Measurements from ENCODE around the gene NFE2L1.

- TF ChIP-seq ZC3H11A (IDR thresholded peaks at IDR 0.05) (no peak), CTCF (IDR thresholded peaks at IDR 0.05) (no peak), REST (IDR thresholded peaks at IDR 0.05) (no peak), USF2 (IDR thresholded peaks at IDR 0.05) (no peak), MAFK (IDR thresholded peaks at IDR 0.05; ENCODE audit: partially characterized antibody) (no peak), RFX5 (IDR thresholded peaks at IDR 0.05) (no peak), JUNB (IDR thresholded peaks at IDR 0.05) (no peak), ZSCAN20 (CRISPR knock-in tag; IDR thresholded peaks at IDR 0.05) (no peak), POLR2A (IDR thresholded peaks at IDR 0.05; ENCODE audit: low read length) (no peak), MYC (IDR thresholded peaks at IDR 0.05; ENCODE audit: borderline replicate concordance, low read length) (no peak), MAZ (IDR thresholded peaks at IDR 0.05; ENCODE audit: borderline replicate concordance, low read depth, low read length) (no peak)
- TF ChIP-seq, protein P1, sequence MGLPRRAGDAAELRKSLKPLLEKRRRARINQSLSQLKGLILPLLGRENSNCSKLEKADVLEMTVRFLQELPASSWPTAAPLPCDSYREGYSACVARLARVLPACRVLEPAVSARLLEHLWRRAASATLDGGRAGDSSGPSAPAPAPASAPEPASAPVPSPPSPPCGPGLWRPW (IDR thresholded peaks at IDR 0.05) = no peak
- TF ChIP-seq, protein P2, sequence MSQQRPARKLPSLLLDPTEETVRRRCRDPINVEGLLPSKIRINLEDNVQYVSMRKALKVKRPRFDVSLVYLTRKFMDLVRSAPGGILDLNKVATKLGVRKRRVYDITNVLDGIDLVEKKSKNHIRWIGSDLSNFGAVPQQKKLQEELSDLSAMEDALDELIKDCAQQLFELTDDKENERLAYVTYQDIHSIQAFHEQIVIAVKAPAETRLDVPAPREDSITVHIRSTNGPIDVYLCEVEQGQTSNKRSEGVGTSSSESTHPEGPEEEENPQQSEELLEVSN (IDR thresholded peaks at IDR 0.05; ENCODE audit: borderline replicate concordance, low read depth) = no peak
- TF ChIP-seq, protein P3, sequence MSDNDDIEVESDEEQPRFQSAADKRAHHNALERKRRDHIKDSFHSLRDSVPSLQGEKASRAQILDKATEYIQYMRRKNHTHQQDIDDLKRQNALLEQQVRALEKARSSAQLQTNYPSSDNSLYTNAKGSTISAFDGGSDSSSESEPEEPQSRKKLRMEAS (IDR thresholded peaks at IDR 0.05) = no peak
Measured at GRCh38 chr17:48070195-48070594, 22.0 kb downstream of the NFE2L1 start.

All from A549 (cell line).